ENCODE results near the gene ZNF117. TPM values are rescaled to one million over a fixed set of nuclear protein-coding genes. Genes with fewer than 3 reads are reported as not detected.
"Not testable (repeated sequence)": the region's sequence is repeated elsewhere in the genome, so short reads cannot be mapped to it uniquely, and the experiment has no call there.

ZNF117 gene
- 58.6 TPM for total RNA-seq

DNA sequence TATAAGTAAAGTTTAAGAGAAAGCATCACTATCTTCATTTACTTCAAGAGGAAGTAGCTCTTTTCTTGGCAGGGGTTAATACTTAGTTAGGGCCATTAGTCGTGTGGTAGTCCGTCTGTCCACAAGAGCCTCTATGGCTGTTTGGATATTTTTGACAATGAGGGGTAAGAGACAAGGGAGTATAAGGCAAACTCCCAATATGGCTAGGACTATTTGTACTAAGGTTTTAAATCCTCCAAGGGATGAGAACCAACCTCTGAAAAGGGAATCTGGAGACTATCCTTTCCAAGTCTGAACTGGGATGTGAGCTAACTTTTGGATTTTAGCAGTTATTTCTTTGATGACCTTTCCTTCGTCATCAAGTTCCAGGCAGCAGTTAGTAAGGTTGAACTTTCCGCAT, at the start of gene ZNF117:
Gene ZNF117 (minus strand): TSS at position 101 of the 400 bp plus-strand sequence.
- DNase-seq: no peak

DNA sequence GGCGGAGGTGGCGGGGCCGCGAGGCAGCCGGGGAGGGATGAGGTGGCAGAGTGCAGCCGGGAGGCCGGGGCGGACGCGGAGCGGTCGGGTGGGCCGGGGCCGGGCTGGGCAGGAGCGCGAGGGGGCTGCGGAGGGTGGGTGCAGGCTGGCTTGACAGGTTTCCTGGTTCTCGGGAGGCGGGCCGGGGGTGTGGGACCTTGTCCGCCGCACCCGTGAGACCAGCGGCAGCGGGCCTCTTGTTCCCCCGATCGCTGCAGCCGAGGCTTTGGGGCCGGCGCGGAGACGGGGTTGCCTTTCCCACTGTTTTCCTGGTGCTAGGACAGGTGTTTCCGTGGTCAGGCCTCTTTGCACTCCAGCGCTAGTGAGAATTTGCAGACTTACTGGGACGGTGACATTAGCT, 47.9 kb upstream of the ZNF117 start:
- DNase-seq: peak; percentile 9

DNA sequence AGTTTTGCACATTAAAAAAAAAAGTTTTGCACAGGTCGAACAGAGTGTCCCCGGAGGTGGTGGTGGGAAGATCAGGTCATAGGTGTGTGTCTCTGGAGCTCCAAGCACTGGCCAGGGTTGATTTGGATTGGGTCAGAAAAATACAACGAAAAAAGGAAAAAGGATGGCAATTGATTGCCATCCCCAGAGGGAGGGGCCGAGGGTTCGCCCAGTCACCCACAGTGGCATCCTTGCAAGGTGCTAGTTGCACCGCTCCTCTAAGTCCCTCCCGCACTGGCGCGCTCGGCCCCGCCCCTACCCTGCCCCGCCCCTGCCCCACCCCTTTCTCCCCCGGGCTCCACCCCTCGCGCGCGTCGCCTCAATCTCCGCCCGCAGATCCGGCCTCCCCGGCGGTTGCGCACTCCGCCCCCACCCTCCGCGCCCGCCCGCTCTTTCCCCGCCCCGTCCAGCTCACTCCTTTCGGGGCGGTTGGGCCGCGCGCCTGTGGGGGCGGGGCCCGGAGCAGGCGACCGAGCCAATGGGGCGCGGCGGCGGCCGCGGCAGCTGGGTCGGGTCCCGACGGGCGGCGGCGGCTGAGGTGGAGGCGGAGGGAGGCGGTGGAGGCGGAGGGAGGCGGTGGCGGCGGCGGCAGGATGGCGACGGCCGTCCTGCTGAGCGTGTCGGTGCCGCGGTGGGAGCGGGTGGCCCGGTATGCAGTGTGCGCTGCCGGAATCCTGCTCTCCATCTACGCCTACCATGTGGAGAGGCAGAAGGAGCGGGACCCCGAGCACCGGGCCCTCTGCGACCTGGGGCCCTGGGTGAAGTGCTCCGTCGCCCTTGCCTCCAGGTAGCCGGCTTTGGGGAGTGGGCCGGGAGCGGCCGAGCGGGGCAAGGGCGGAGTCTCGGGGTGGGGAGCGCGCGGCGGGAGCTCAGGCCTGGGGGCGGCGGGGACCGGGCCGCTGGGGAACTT, 47.2 kb upstream of the ZNF117 start:
- peak; percentile 96 for DNase-seq

DNA sequence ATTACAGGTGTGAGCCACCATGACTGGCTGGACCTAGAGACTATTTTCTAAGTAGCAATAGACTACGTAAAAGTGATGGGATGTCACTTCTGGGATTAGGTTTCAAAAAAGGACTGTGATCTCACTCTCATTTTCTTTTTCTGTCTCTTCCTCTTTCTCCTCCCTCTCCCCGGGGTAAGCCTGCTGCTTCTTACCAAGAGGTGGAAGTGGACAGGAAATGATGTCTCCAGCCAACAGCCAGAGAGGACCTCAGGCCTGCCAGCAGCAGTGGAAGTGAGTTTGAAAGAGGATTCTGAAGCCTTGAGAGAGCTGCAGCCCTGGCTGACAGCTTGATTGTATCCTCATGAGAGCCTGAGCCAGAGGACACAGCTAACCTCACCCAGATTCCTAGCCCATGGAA, 45.7 kb upstream of the ZNF117 start:
- DNase-seq: not testable (repeated sequence)

DNA sequence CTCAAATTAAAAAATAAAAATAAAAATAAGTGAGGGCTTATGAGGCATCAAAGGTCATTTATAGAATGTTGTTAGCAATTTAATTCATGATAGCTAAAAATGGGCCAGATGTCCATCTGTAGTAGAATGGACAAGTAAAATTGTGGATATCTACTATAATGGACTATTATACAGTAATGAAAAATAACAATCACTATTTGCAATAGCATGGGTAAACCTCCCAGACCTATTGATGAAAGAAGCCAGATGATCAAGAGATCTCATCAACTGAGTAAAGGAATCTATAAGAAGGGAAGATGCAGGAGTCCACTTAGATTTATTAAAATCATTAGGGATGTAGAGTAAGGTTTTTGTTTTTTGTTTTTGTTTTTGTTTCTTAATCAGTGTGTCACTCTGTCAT, 44.6 kb upstream of the ZNF117 start:
- DNase-seq: not testable (repeated sequence)

DNA sequence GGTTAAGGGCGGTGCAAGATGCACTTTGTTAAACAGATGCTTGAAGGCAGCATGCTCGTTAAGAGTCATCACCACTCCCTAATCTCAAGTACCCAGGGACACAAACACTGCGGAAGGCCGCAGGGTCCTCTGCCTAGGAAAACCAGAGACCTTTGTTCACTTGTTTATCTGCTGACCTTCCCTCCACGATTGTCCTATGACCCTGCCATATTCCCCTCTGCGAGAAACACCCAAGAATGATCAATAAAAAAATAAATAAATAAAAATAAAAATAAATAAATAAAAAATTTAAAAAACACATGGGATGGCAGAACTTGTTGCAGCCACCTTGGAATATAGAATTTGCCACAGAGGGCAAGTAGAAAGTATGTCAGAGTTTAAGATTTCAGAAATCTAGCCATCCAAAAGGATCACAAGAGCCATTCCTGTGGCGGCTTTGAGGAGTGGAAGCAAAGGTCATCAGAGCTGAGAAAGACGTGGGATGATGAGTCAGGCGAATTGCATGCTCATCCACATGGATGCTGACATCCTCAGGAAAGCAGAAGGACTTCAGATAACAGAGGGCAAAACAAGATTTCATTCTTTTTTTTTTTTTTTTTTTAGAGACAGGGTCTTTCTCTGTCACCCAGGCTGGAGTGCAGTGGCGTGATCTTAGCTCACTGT, 43.4 kb upstream of the ZNF117 start:
- DNase-seq: not testable (repeated sequence)

DNA sequence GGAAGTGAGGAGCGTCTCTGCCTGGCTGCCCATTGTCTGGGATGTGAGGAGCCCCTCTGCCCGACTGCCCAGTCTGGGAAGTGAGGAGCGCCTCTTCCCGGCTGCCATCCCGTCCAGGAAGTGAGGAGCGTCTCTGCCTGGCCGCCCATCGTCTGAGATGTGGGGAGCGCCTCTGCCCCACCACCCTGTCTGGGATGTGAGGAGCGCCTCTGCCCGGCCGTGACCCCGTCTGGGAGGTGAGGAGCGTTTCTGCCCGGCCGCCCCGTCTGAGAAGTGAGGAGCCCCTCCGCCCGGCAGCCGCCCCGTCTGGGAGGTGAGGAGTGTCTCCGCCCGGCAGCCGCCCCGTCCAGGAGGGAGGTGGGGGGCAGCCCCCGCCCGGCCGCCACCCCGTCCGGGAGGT, 42.6 kb upstream of the ZNF117 start:
- not testable (repeated sequence) for DNase-seq

DNA sequence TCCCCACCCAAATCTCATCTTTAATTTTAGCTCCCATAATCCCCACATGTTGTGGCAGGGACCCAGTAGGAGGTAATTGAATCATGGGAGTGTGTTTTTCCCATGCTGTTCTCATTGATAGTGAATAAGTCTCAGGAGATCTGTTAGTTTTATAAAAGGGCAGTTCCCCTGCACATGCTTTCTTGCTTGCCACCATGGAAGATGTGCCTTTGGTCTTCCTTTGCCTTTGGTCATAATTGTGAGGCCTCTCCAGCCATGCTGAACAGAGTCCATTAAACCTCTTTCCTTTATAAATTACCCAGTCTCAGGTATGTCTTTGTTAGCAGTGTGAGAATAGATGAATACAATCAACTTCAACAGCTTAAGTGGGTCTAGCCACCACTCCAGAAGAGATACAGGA, 34.2 kb upstream of the ZNF117 start:
- not testable (repeated sequence) for DNase-seq

DNA sequence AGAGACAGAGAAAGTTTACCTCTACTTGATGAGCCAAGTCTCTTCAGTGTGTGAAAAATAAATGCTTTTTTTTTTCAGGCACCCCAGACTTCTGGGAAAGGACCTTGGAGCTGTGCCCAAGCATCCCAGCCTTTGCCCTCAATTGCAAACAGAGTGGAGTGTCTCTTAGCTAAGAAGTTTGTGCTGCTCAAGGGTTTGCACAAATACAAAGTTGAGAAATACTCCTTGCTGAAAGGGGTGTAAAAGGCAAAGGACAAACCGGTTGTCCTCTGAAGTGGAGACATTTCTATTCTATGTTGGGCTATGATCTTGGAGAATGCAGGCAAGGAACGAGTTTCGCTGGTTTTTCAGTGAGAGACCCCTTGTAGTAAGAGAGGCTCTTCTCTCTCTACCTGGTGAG, 30.1 kb upstream of the ZNF117 start:
- DNase-seq: not testable (repeated sequence)

DNA sequence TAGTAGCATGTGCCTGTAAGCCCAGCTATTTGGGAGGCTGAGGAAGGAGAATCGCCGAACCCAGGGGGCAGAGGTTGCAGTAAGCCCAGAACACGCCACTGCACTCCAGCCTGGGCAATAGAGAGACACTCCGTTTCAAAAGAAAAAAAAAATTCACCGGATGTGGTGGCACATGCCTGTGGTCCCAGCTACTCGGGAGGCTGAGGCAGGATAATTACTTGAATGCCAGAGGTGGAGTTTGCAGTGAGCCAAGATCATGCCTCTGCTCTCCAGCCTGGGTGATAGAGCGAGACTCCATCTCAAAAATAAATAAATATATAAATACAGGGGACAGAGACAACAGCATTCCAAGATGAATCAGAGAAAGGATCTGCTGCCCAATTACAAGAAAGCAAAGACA, 19.0 kb upstream of the ZNF117 start:
- not testable (repeated sequence) for DNase-seq

DNA sequence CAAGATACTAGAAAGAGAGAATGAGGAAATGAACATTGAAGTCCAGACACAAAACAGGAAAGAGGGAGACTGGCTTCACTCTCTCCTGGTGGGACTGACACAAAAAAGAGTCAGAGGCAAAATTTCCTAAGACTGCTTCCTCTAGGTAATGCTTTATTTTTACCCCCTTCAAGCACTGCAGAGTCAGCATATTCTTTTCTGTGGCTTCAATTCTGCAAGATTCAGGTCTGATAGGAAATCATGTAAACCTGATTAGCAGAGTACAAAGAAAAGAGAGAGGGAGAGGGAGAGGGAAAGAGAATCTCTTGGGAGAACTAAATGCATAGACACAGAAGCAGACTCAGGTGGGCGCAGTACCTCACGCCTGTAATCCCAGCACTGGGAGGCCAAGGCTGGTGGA, 18.6 kb upstream of the ZNF117 start:
- DNase-seq: not testable (repeated sequence)

DNA sequence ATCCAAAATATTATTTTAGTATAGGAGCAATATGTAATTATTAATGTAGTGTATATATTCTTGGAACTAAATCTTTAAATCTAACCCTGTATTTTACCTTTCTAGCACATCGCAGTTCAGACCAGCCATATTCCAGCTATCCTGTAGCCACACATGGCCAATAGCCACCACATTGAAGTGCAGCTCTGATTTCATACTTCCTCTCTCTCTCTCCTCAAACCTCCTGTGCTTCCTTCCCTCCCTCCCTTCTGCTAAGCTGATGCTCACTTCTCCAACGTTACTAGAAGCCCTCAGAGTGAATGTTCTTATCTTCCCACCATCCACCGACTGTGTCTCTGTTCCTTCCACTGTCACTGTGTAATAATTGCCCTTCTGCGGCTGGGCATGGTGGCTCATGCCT, 16.2 kb upstream of the ZNF117 start:
- DNase-seq: not testable (repeated sequence)

DNA sequence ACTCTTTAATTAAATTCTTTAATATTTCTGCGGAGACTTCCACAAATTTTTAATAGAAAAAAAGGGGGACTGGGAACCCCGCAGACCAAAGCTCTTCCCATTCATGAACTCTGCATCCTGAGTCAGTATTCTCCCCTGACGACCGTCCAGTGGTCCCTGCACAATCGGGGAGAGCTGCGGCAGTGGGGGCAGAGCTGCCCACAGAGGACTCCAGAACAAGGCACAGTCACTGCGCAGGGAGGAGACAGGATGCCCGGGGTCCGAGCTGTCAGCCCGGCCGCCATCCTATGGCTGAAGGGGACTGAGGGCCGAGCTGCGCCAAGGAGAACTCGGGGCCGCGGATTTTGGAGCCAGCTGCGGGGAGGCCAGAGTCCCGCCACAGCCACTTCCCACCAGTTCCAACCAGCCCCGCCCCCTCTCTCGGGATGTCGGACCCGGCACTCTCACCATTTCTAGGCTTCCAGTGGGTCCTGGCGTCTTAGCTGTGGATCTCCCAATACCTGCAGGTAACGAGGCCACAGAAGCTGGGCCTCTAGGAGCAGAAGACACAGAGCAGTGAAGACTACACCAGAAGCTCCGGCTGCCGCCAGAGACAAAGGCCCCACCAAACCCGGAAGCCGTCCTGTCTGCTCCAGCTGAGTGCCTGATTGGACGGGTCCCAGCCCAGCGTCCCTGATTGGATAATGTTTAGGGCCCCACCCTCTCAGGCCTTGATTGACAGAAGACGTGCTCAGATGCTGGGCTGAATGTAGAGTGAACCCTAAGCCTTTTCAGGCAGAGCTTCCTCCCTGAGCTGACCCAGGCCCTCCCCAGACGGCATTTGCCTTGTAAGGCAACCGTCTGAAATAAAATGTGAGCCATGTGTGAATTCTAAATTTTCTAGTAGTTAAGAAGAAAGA, 15.5 kb upstream of the ZNF117 start, which contains the start of gene ERV3-1:
Gene ERV3-1 (minus strand): TSS at position 594 of the 899 bp plus-strand sequence. CDS start 13,661 bp downstream, outside the sequence.
- peak; percentile 97 for DNase-seq

DNA sequence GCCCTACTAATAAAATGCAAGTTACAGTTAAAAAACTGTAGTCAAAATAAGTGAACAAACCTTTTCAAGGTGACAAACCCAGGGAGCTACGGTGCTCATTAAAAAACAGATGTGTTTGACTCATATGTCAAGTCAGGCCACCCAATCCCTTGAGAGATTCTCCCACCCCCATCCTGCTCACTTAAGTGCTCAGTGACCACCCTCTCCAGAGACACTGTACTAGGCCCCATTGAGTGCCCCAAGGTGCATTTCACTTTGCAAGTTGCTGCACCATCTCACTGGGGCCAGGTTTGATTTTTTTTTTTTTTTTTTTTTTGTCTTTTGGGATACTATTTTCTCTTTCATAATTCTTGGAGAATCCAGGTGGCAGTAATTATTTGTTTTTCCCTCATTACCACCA, 13.7 kb upstream of the ZNF117 start:
- no peak for DNase-seq

DNA sequence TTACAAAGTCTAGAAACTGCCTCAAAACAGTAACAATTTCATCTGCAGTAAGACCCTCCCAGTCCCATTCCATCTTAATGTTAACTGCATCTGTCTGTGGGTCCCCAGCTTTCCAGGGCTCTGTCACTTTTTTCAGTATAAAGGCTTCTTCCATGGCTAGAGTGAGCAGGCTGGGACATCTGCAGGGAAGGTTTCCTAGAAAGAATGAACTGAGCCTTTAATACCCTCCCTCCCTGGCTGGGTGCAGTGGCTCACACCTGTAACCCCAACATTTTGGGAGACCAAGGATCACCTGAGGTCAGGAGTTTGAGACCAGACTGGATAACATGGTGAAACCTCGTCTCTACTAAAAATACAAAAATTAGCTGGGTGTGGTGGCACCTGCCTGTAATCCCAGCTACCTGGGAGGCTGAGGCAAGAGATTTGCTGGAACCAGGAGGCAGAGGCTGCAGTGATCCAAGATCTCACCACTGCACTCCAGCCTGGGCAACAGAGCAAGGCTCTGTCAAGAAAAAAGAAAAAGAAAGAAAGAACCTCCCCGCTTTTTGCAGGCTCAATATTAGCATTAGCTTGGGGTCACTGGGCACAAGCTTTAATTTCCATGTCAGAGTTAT, 12.2 kb upstream of the ZNF117 start:
- no peak for DNase-seq

DNA sequence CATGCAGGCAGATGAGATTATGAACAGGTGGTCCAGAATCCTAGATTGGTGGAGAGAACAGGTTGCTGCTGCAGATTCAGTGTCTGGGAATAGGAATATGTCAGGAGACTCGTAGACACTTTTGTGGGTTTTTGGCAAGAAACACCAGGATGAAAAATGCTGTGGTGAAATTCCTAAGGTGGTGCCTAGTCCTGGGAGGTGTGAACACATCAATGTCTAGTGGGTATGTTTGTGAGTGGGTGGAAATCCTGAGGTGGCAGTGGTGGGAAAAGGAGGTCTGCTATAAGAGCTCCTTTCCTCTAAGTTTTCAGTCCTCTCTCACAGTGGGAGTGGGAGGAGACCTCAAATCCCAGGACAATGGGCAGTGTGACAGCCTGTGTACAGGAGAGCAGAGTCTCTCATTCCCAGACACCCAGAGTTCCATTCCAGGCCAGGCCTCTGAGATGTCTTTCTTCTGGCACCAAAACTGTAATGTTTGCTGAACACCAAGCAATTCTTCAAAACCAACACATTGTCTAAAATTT, 10.5 kb upstream of the ZNF117 start:
- DNase-seq: no peak

DNA sequence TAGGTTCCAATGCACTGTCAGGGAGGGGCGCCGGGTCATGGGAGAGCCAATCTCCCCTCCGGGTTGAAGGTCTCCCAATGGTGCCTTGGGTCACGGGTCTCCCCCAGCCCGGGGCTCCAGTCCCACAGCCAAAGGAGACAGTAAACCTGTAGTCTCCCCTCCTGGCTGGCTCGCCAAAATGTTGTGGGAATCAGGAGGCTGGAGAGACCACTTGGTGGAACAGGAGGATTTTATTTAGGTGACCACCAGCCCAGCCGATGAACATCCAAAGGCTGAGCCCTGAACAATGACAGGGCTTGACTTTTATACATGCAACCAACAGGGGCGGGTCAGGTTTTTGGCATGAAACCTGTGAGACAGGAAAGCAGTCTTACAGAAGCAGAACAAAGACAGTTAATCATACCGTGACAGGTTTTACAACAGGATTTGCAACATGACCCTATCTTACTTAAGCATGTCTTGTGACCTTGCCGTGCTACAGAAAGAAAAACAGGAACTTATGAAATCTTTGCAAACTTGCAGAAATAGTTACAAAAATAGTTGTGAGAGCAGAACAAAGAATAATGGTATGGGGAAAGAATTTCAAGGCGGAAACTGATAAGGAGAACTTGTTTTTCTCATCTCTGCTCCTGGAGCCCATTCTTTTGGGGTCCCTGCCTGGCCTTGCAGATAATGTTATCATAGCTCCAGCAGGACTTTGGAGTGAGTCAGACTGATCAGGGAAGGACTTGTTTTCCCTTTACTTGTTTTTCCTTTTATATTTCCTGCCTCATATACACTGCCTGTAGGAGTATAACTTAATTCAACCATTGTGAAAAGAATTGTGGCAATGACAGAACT, 8.5 kb upstream of the ZNF117 start:
- DNase-seq: no peak

DNA sequence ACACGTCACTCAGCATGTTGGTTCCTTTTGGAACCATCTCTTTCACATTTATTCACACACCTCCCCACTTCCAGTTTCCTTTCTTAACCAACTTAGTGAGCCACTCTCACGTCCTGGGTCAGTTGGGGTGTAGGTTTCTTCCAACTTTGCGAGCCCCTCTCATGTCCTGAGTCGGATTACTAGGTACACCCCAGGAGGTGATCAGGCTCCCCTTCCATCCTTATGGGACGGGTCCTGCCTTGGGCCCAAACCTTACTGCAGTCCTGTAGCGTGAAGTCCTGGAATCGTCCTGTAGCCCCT, 8.0 kb upstream of the ZNF117 start:
- no peak for DNase-seq

DNA sequence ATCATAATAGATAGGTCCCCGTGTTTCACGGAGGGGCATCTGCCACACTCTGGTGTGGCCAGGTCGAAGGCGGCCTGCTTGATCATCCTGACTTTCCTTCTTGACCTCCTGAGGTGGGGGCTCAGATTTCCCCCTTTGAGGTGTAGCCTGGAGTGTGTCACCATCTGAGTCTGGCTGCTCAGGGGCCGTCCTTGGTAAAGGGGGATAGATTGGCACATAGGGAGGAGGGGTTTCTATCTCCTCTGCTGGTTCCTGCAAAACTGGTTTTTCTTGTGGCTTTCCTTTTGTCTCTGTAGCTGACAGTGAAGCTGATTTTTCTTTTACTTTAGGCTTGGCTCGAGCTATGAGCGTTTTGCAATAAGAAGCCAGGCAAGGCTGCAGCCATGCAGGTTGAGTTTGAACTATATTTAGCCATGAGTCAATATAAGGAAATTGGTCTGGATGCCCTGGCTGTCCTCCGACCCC, 7.1 kb upstream of the ZNF117 start:
- no peak for DNase-seq

DNA sequence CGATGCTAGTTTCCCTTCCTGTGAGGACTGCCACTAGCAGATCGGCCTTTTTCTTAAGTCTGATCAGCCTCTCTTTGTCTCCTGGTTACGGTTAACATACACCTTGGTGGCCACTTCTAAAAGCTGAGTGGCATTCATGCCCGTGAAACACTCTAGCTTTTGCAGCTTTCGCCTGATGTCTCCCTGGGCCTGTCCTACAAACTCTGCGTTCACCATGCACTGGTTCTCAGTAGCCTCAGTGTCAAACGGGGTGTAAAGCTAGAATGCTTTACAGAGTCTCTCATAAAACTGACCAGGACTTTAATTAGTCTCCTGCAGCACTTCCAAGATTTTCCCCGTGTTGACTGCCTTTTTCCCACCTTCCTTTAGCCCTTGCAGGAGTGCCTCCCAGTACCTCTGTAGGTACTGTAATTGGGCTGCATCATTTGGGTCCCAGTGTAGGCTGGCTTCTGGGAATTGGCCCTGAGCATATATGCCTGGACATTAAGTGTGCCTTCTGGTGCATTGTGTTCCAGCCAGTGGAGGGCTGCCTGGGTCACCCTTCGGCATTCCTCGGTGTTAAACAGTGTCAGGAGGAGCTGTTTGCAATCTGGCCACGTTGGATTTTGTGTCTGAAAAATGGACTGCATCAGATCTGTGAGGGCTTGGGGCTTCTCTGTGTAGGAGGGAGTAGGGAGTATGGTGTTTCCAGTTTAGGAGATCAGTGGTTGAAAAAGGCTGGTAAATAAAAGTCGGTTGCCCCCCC, 6.5 kb upstream of the ZNF117 start:
- DNase-seq: no peak
